ENCODE results near the gene VAMP8. TPM values are rescaled to one million over a fixed set of nuclear protein-coding genes. Genes with fewer than 3 reads are reported as not detected.

Gene VAMP8
- total RNA-seq, 2 donors from 2014 or later, result 103 to 124 TPM

Other genes with a start within 250 kb of the VAMP8 start
- 100 to 1,000 TPM; 109 to 139 TPM for gene TGOLN2, start 249.6 kb upstream of the VAMP8 start, total RNA-seq
- 10 to 100 TPM; 28.4 to 34.5 TPM for gene RETSAT, start 223.1 kb upstream of the VAMP8 start, total RNA-seq
- 10 to 100 TPM; 13.4 to 17.5 TPM for gene ELMOD3, start 222.8 kb upstream of the VAMP8 start, total RNA-seq
- 10 to 100 TPM; 27.8 to 46.2 TPM for gene CAPG, start 167.2 kb upstream of the VAMP8 start, total RNA-seq
- gene SH2D6, start 158.9 kb upstream of the VAMP8 start, total RNA-seq, result 1 to 10 TPM in 1 of 2 donors, under 1 TPM in 1; 0.66 to 1.3 TPM
- 100 to 1,000 TPM; 214 to 308 TPM for gene MAT2A, start 38.4 kb upstream of the VAMP8 start, total RNA-seq
- gene GGCX, start 16.1 kb upstream of the VAMP8 start, total RNA-seq, result 10 to 100 TPM; 21.3 to 21.7 TPM
- gene VAMP5, start 6.8 kb downstream of the VAMP8 start, total RNA-seq, result 10 to 100 TPM; 36.8 to 51.2 TPM
- 100 to 1,000 TPM; 116 to 156 TPM for gene RNF181, start 18.2 kb downstream of the VAMP8 start, total RNA-seq
- gene TMEM150A, start 25.1 kb downstream of the VAMP8 start, total RNA-seq, result 1 to 10 TPM; 3.3 to 3.7 TPM
- 10 to 100 TPM; 21.6 to 32.5 TPM for gene C2orf68, start 34.5 kb downstream of the VAMP8 start, total RNA-seq
- gene USP39, start 38.6 kb downstream of the VAMP8 start, total RNA-seq, result 10 to 100 TPM; 48.8 to 79.2 TPM
- not detected for gene SFTPB, start 90.6 kb downstream of the VAMP8 start, total RNA-seq
- 10 to 100 TPM; 10.6 to 32.4 TPM for gene GNLY, start 116.8 kb downstream of the VAMP8 start, total RNA-seq
- gene ATOH8, start 176.4 kb downstream of the VAMP8 start, total RNA-seq, result not detected